HepG2 (cell line): ENCODE results near the gene DTNB. TPM values are rescaled to one million over a fixed set of nuclear protein-coding genes. Genes with fewer than 3 reads are reported as not detected.

ENCODE experiments used
- ATAC-seq: fragments of 200-7000 bp; cut with Tn5 transposase; 3 replicates; pipeline ENCODE4 v1.9.1; 2020; ENCODE audit warnings: mild to moderate bottlenecking, moderate library complexity
- BruUV-seq: library from RNA; stranded (reverse); fragments of 400-500 nt; replicated peaks from 2 replicates; lab custom pipeline; 2021; lab: Mats Ljungman, UMichigan
- CTCF ChIA-PET: fragments of 300-600 bp; formaldehyde crosslinking; extraction: SDS; loops from one replicate; lab custom pipeline; 2021; ENCODE audit warnings: low total read pairs, inconsistent platforms, low intra/inter-chr PET ratio; lab: Yijun Ruan, JAX
- POLR2A ChIA-PET: fragments of 350-600 bp; sonication (Branson Sonifier 250); formaldehyde crosslinking; loops from one replicate; lab custom pipeline; 2020; ENCODE audit warnings: antibody characterized with exemption, inconsistent platforms; lab: Yijun Ruan, JAX
- DNase-seq: peaks from one replicate; pipeline ENCODE4 v3.0.0-alpha.2; 2015; ENCODE audit warnings: low spot score
- FAIRE-seq: peaks from 3 replicates; lab custom pipeline; 2011; peaks lifted over from hg19 to GRCh38; lab: Jason Lieb, UNC
- H2AFZ ChIP-seq: one replicate; pipeline ENCODE4 v1.6.1; 2011; ENCODE audit warnings: low read length, inconsistent platforms
- H3K27ac ChIP-seq: fragments of 300-600 bp; 3 replicates; pipeline ENCODE4 v1.8.0; 2011; ENCODE audit warnings: mixed run types, mild to moderate bottlenecking, mixed read lengths, low read length, inconsistent platforms; ENCODE audit not compliant: insufficient read depth; ENCODE audit errors: extremely low read length
- H3K27me3 ChIP-seq, 2 experiments: fragments of 200-600 bp in 1 of 2; 2 replicates in 1 of 2; 3 replicates in 1 of 2; pipeline versions ENCODE4 v1.6.0 to v1.8.0; 2011; ENCODE audit warnings: low read length in 2 of 2, mild to moderate bottlenecking in 2 of 2, moderate library complexity in 2 of 2, inconsistent platforms in 1 of 2; ENCODE audit not compliant: insufficient read depth in 2 of 2, control insufficient read depth in 1 of 2
- H3K36me3 ChIP-seq, 2 experiments: fragments of 200-600 bp in 1 of 2; replicated peaks in 1 of 2; 2 replicates in 1 of 2; 3 replicates in 1 of 2; pipeline versions ENCODE4 v1.5.1 to v1.8.0; 2011; ENCODE audit warnings: low read length in 2 of 2, inconsistent platforms in 1 of 2; ENCODE audit not compliant: insufficient read depth in 2 of 2, control insufficient read depth in 1 of 2
- H3K4me1 ChIP-seq: 2 replicates; pipeline ENCODE4 v1.5.1; 2012; ENCODE audit warnings: low read length, inconsistent platforms; ENCODE audit not compliant: insufficient read depth
- H3K4me2 ChIP-seq: 2 replicates; pipeline ENCODE4 v1.6.0; 2011; ENCODE audit warnings: low read depth, low read length, inconsistent platforms
- H3K4me3 ChIP-seq, 3 experiments: fragments of 200-600 bp in 1 of 3; sonication (generic), shearing (Covaris generic) in 1 of 3; replicated peaks in 1 of 3; 2 replicates each; pipeline ENCODE4 v1.5.1; 2011 to 2016; ENCODE audit warnings: low read length in 3 of 3, inconsistent platforms in 2 of 3, low read depth in 2 of 3, mild to moderate bottlenecking in 2 of 3, control low read depth in 1 of 3, mixed read lengths in 1 of 3; ENCODE audit not compliant: insufficient read depth in 1 of 3
- H3K79me2 ChIP-seq: one replicate; pipeline ENCODE4 v1.6.1; 2011; ENCODE audit warnings: low read length, inconsistent platforms; ENCODE audit not compliant: insufficient read depth
- H3K9ac ChIP-seq: 2 replicates; pipeline ENCODE4 v1.6.0; 2011; ENCODE audit warnings: mild to moderate bottlenecking, low read depth, low read length, inconsistent platforms; ENCODE audit not compliant: insufficient read depth
- H3K9me3 ChIP-seq: 2 replicates; pipeline ENCODE4 v1.5.1; 2012; ENCODE audit warnings: mild to moderate bottlenecking, low read length
- H4K20me1 ChIP-seq: 2 replicates; pipeline ENCODE4 v1.6.0; 2011; ENCODE audit warnings: inconsistent platforms, mild to moderate bottlenecking, low read length, moderate library complexity; ENCODE audit not compliant: insufficient read depth
- POGZ ChIP-seq: sonication (generic); formaldehyde crosslinking; IDR thresholded peaks from 2 replicates; pipeline ENCODE4 v1.4.0; 2020; ENCODE audit warnings: mild to moderate bottlenecking, missing genetic modification reagents
- YEATS4 ChIP-seq: sonication (generic); formaldehyde crosslinking; IDR thresholded peaks from 2 replicates; pipeline ENCODE4 v1.4.0; 2020; ENCODE audit warnings: missing genetic modification reagents, borderline replicate concordance
- ZNF784 ChIP-seq: sonication (generic); formaldehyde crosslinking; IDR thresholded peaks from 2 replicates; pipeline ENCODE4 v1.5.1; 2020; ENCODE audit warnings: missing genetic modification reagents, mild to moderate bottlenecking, borderline replicate concordance
- WGBS: methylation state at CpG from one replicate; pipeline ENCODE4 v1.1.6; 2017; ENCODE audit warnings: low lambda C conversion rate; 5-methylcytosine and 5-hydroxymethylcytosine counted together
- in situ Hi-C: cut with HindIII; loops from 2 replicates; pipeline ENCODE4 v1.10.0; 2017; ENCODE audit warnings: low pct_unique_long_range_greater_than_20kb; ENCODE audit not compliant: extremely low pct_ligation_motif_present
- intact Hi-C: fragments of 100-400 bp; cut with micrococcal nuclease; formaldehyde crosslinking; loops from one replicate; pipeline ENCODE4 v1.10.0; 2022; ENCODE audit not compliant: unreplicated experiment
- polyA plus RNA-seq, 8 experiments: library from polyadenylated mRNA; depleted of rRNA in 3 of 8; stranded (reverse) in 7 of 8; unstranded in 1 of 8; fragments of >200 nt; fragmentation: Illumina TruSeq in 4 of 8; extraction: Trizol in 4 of 8; gene quantifications; 2 replicates each; pipeline versions ENCODE4 v1.2.1 to v1.2.3, GENCODE V29; 2011 to 2016; ENCODE audit warnings: low read depth in 4 of 8, missing spikeins in 1 of 8, mixed read lengths in 1 of 8; ENCODE audit not compliant: insufficient read depth in 1 of 8
- total RNA-seq, 5 experiments: library from RNA; depleted of rRNA; stranded (reverse); fragments of >200 nt; fragmentation: Illumina TruSeq; extraction: Trizol; gene quantifications; 2 replicates each; pipeline ENCODE4 v1.2.3, GENCODE V29; 2016; ENCODE audit warnings: low read depth in 1 of 5
- TF ChIP-seq, protein P1 (sequence below): sonication (generic); formaldehyde crosslinking; IDR thresholded peaks from 2 replicates; pipeline ENCODE4 v1.8.0; 2023; ENCODE audit warnings: mild to moderate bottlenecking, missing genetic modification reagents
- TF ChIP-seq, protein P2 (sequence below): sonication (generic); formaldehyde crosslinking; IDR thresholded peaks from 2 replicates; pipeline ENCODE4 v1.8.0; 2022; ENCODE audit warnings: mild to moderate bottlenecking, missing genetic modification reagents, moderate library complexity

Gene DTNB
- total and polyA plus RNA-seq, 2 of the 13 experiments (the other 11 are each of a cell fraction or from before 2014, with no cell fraction given): 14.4 to 23.9 TPM

- TF ChIP-seq, protein P1, sequence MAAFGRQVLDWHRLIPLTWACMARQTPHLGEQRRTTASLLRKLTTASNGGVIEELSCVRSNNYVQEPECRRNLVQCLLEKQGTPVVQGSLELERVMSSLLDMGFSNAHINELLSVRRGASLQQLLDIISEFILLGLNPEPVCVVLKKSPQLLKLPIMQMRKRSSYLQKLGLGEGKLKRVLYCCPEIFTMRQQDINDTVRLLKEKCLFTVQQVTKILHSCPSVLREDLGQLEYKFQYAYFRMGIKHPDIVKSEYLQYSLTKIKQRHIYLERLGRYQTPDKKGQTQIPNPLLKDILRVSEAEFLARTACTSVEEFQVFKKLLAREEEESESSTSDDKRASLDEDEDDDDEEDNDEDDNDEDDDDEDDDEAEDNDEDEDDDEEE (CRISPR knock-in tag): 0 out of 2 replicates have a peak, but pooled peaks have one; percentile 71
- TF ChIP-seq ZNF784 (CRISPR knock-in tag): no peak
Measured at GRCh38 chr2:25672494-25673299, 680 bp downstream of the DTNB start (continued).

DNA sequence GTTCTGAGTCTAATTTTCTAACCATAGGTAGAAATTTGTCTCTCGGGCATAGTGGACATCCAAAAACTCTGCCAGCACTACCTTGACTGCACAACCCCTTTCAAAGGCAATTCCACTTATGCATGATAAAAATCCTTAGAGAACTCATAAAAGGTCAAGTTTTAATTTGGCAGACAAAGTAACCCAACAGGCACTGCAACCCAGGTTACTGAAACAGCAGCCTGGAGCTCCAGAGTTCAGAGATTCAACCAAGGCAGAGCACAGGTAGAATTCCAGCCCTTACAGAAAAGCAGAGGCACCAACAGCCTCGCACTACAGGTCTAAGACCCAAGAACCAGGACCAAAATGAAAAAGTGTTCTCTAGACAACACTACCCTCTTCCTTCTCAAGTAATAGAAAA, 1.8 kb downstream of the DTNB start:
- peaks cover 17% of the 10 kb centered on the region for H3K79me2 ChIP-seq
- no peak overlapping the region for H3K27ac ChIP-seq
- CTCF ChIA-PET: no interaction called here

More for the DNA sequence above, 1.8 kb downstream of the DTNB start:
- 95% methylated on average over 2 of the region's 2 CpGs for WGBS
- peak; percentile 46 for FAIRE-seq
- peak overlapping the region; percentile 99 for H3K4me2 ChIP-seq
- no peaks in the 10 kb centered on the region for H3K9me3 ChIP-seq
- H2AFZ ChIP-seq: no peak overlapping the region
- H3K4me3 ChIP-seq: peak overlapping the region in 1 of 3 experiments; percentile 92; a peak in 3 of 6 replicates
- H3K36me3 ChIP-seq: no peaks in the 10 kb centered on the region
- DNase-seq: no peak
- POLR2A ChIA-PET: no interaction called here
- ATAC-seq: no peak
- intact Hi-C loops: no loop called here
- peaks cover 19% of the 10 kb centered on the region for H3K4me1 ChIP-seq
- H3K9ac ChIP-seq: no peak overlapping the region
- H4K20me1 ChIP-seq: no peaks in the 10 kb centered on the region
- no TSS peak for BruUV-seq
- TF ChIP-seq POGZ (CRISPR knock-in tag) (no peak), YEATS4 (CRISPR knock-in tag) (no peak)
- TF ChIP-seq, protein P2, sequence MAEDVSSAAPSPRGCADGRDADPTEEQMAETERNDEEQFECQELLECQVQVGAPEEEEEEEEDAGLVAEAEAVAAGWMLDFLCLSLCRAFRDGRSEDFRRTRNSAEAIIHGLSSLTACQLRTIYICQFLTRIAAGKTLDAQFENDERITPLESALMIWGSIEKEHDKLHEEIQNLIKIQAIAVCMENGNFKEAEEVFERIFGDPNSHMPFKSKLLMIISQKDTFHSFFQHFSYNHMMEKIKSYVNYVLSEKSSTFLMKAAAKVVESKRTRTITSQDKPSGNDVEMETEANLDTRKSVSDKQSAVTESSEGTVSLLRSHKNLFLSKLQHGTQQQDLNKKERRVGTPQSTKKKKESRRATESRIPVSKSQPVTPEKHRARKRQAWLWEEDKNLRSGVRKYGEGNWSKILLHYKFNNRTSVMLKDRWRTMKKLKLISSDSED (CRISPR knock-in tag): no peak
- no peaks in the 10 kb centered on the region for H3K27me3 ChIP-seq
- in situ Hi-C loops: no loop called here
